ENCODE data around the gene CCDC14. TPM values are rescaled to one million over a fixed set of nuclear protein-coding genes. Genes with fewer than 3 reads are reported as not detected.

Gene CCDC14
- total RNA-seq, 3 donors from 2014 or later (not counting 1 experiment from before 2014, with no cell fraction given), result 34.7 to 38.5 (median 37.8) TPM

DNA sequence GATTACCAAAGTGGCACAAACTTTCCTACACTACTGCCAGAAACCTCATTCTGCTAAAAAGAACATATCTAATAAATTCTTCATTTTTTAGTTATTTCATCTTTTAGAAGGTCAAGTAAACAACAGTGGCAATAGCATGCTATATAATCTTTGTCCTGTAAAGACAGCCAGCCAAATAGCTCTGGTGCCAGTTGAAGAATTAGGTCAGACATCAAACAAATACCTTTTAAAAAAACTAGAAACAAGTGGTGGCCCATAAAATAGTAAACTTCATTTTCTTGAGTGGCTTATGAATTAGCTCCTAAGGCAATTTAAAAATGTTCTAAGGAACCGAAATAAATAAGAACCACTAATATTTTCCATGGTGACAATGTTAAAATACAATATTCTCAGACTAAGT lies 19.5 kb downstream of the CCDC14 start:
- ATAC-seq, result no peak
- H3K4me1 Mint-ChIP-seq, result no peaks in the 10 kb centered on the region
- intact Hi-C loops (cut with micrococcal nuclease), result no loop called here
- H3K36me3 Mint-ChIP-seq, result peaks cover 14% of the 10 kb centered on the region
- H3K27me3 Mint-ChIP-seq (ENCODE audit: low read depth in 2 of 2), result no peaks in the 10 kb centered on the region
- H3K27ac ChIP-seq (ENCODE audit: low read length), result no peak overlapping the region
- H3K27ac Mint-ChIP-seq, result no peak overlapping the region
- H3K36me3 ChIP-seq (ENCODE audit: control insufficient read depth, insufficient read depth, low read length), result peaks cover 19% of the 10 kb centered on the region
- H3K9me3 ChIP-seq (ENCODE audit: control insufficient read depth, insufficient read depth, low read length), result no peaks in the 10 kb centered on the region
- DNase-seq, result no peak
- H3K4me3 Mint-ChIP-seq, result no peak overlapping the region
- H3K4me1 ChIP-seq (ENCODE audit: control insufficient read depth, insufficient read depth, low read length), result no peaks in the 10 kb centered on the region
- no peaks in the 10 kb centered on the region for H3K27me3 ChIP-seq (ENCODE audit: control insufficient read depth, insufficient read depth, low read length)
- WGBS (ENCODE audit: insufficient coverage), result no CpG with 5 or more reads among the region's 1 CpG
- no peak overlapping the region for H3K4me3 ChIP-seq (ENCODE audit: low read length)
- H3K9me3 Mint-ChIP-seq, result no peaks in the 10 kb centered on the region
- TF ChIP-seq, protein P1, sequence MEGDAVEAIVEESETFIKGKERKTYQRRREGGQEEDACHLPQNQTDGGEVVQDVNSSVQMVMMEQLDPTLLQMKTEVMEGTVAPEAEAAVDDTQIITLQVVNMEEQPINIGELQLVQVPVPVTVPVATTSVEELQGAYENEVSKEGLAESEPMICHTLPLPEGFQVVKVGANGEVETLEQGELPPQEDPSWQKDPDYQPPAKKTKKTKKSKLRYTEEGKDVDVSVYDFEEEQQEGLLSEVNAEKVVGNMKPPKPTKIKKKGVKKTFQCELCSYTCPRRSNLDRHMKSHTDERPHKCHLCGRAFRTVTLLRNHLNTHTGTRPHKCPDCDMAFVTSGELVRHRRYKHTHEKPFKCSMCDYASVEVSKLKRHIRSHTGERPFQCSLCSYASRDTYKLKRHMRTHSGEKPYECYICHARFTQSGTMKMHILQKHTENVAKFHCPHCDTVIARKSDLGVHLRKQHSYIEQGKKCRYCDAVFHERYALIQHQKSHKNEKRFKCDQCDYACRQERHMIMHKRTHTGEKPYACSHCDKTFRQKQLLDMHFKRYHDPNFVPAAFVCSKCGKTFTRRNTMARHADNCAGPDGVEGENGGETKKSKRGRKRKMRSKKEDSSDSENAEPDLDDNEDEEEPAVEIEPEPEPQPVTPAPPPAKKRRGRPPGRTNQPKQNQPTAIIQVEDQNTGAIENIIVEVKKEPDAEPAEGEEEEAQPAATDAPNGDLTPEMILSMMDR (IDR thresholded peaks at IDR 0.05), result no peak

- no peaks in the 10 kb centered on the region for H3K4me1 ChIP-seq (ENCODE audit: control insufficient read depth, insufficient read depth, low read length)
- Mint-ChIP-seq H3K36me3 (peaks cover 14% of the 10 kb centered on the region), H3K4me3 (no peak overlapping the region), H3K27me3 (ENCODE audit: low read depth in 2 of 2) (no peaks in the 10 kb centered on the region), H3K27ac (no peak overlapping the region), H3K4me1 (no peaks in the 10 kb centered on the region), H3K9me3 (no peaks in the 10 kb centered on the region)
- no peaks in the 10 kb centered on the region for H3K9me3 ChIP-seq (ENCODE audit: control insufficient read depth, insufficient read depth, low read length)
- H3K27ac ChIP-seq (ENCODE audit: low read length), result no peak overlapping the region
- no peaks in the 10 kb centered on the region for H3K27me3 ChIP-seq (ENCODE audit: control insufficient read depth, insufficient read depth, low read length)
- no peak for ATAC-seq
- TF ChIP-seq, protein P1 (IDR thresholded peaks at IDR 0.05), result no peak
- H3K4me3 ChIP-seq (ENCODE audit: low read length), result no peak overlapping the region
- DNase-seq, result no peak
- intact Hi-C loops (cut with micrococcal nuclease), result no loop called here
- H3K36me3 ChIP-seq (ENCODE audit: control insufficient read depth, insufficient read depth, low read length), result peaks cover 18% of the 10 kb centered on the region
- WGBS (ENCODE audit: insufficient coverage), result no CpG with 5 or more reads among the region's 2 CpGs
Measured at GRCh38 chr3:123941121-123941520, 19.9 kb downstream of the CCDC14 start.

DNA sequence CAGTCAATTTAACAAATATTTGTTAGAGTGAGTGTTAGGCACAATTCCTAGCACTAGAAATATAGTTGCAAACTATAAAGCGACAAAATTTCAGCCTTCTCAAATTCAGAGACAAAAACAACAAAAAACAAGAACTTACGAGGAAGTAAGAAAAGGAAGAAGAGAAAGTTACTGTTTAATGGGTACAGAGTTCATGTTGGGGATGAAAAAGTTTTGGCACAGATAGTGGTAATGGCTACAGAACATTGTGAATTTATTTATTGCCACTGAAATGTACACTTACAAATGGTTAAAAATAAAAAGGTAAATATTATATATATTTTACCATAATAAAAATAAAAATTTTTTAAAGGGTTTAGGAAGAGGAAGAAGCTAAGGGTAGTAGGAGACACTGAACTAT lies 21.3 kb downstream of the CCDC14 start:
- Mint-ChIP-seq H3K9me3 (no peaks in the 10 kb centered on the region), H3K27ac (no peak overlapping the region), H3K27me3 (ENCODE audit: low read depth in 2 of 2) (no peaks in the 10 kb centered on the region), H3K4me1 (no peaks in the 10 kb centered on the region), H3K36me3 (peaks cover 14% of the 10 kb centered on the region), H3K4me3 (no peak overlapping the region)
- WGBS (ENCODE audit: insufficient coverage), result 80% methylated on average over 1 of the region's 2 CpGs
- no peak for ATAC-seq
- TF ChIP-seq, protein P1 (IDR thresholded peaks at IDR 0.05), result no peak
- peaks cover 17% of the 10 kb centered on the region for H3K36me3 ChIP-seq (ENCODE audit: control insufficient read depth, insufficient read depth, low read length)
- H3K4me1 ChIP-seq (ENCODE audit: control insufficient read depth, insufficient read depth, low read length), result no peaks in the 10 kb centered on the region
- no peaks in the 10 kb centered on the region for H3K27me3 ChIP-seq (ENCODE audit: control insufficient read depth, insufficient read depth, low read length)
- no peaks in the 10 kb centered on the region for H3K9me3 ChIP-seq (ENCODE audit: control insufficient read depth, insufficient read depth, low read length)
- no peak for DNase-seq
- H3K4me3 ChIP-seq (ENCODE audit: low read length), result no peak overlapping the region
- no peak overlapping the region for H3K27ac ChIP-seq (ENCODE audit: low read length)
- intact Hi-C loops (cut with micrococcal nuclease), result no loop called here

- no peak for ATAC-seq
Measured at GRCh38 chr3:123936400-123936799, 24.6 kb downstream of the CCDC14 start.

More at GRCh38 chr3:123936400-123936799, 24.6 kb downstream of the CCDC14 start:
- Mint-ChIP-seq H3K27ac (no peak overlapping the region), H3K4me1 (no peaks in the 10 kb centered on the region), H3K36me3 (peaks cover 14% of the 10 kb centered on the region), H3K9me3 (no peaks in the 10 kb centered on the region), H3K27me3 (ENCODE audit: low read depth in 2 of 2) (no peaks in the 10 kb centered on the region), H3K4me3 (no peak overlapping the region)
- H3K9me3 ChIP-seq (ENCODE audit: control insufficient read depth, insufficient read depth, low read length), result no peaks in the 10 kb centered on the region
- no CpG with 5 or more reads among the region's 2 CpGs for WGBS (ENCODE audit: insufficient coverage)
- H3K4me1 ChIP-seq (ENCODE audit: control insufficient read depth, insufficient read depth, low read length), result no peaks in the 10 kb centered on the region
- no peak overlapping the region for H3K27ac ChIP-seq (ENCODE audit: low read length)
- intact Hi-C loops (cut with micrococcal nuclease), result no loop called here
- TF ChIP-seq, protein P1 (IDR thresholded peaks at IDR 0.05), result no peak
- H3K27me3 ChIP-seq (ENCODE audit: control insufficient read depth, insufficient read depth, low read length), result no peaks in the 10 kb centered on the region
- H3K36me3 ChIP-seq (ENCODE audit: control insufficient read depth, insufficient read depth, low read length), result peaks cover 7% of the 10 kb centered on the region
- no peak for DNase-seq
- no peak overlapping the region for H3K4me3 ChIP-seq (ENCODE audit: low read length)
